GM19023 (cell line): ENCODE data around the gene CTBP1.

Experiments
- ATAC-seq: cut with Tn5 transposase; IDR thresholded peaks from one replicate; pipeline ENCODE4 v1.9.1; 2021; ENCODE audit warnings: mild to moderate bottlenecking, moderate library complexity; ENCODE audit not compliant: unreplicated experiment

The CTBP1 gene

DNA sequence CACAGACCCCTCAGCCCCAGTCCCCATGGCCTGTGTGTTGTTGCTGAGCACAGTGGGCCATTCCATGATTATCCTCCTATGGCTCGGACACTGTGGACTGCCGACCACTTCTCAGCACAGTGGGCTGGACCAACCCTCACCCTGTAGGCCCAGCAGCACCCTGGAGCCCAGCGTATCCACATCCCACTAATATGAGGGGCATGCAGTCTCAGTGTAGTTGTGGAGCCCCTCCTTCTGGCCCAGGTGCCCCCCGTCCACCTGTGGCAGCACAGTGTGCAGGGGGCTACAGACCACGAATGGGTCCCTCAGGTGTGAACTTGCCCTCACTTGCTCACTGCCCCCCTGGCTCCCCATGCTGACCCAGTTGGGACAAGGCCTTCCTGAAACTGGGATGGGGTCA is 84.5 kb downstream of the CTBP1 start:
- ATAC-seq: no peak

GRCh38 chr4:1164040-1164439 is 84.9 kb downstream of the CTBP1 start:
- no peak for ATAC-seq
